Ovary (tissue), 3 donors: ENCODE data around the gene NWD2.

ENCODE experiments used
- POLR2A ChIP-seq: fragments of 450-650 bp; IDR thresholded peaks from one replicate; pipeline ENCODE4 v1.6.1; 2017; ENCODE audit warnings: antibody characterized with exemption, mild to moderate bottlenecking, moderate library complexity
- TF ChIP-seq, protein P1 (sequence below), 3 donors: fragments of 450-650 bp in 2 of 3; fragments of 200-600 bp in 1 of 3; IDR thresholded peaks; one replicate each; pipeline versions ENCODE4 v1.5.1 to v1.8.0; 2016 to 2022; ENCODE audit warnings: antibody characterized with exemption in 3 of 3, mild to moderate bottlenecking in 1 of 3
- donor health status: DM: no; HTN: no; CAD: no.

GRCh38 chr4:37476256-37476655 lies 231.7 kb downstream of the NWD2 start:
- TF ChIP-seq, protein P1, sequence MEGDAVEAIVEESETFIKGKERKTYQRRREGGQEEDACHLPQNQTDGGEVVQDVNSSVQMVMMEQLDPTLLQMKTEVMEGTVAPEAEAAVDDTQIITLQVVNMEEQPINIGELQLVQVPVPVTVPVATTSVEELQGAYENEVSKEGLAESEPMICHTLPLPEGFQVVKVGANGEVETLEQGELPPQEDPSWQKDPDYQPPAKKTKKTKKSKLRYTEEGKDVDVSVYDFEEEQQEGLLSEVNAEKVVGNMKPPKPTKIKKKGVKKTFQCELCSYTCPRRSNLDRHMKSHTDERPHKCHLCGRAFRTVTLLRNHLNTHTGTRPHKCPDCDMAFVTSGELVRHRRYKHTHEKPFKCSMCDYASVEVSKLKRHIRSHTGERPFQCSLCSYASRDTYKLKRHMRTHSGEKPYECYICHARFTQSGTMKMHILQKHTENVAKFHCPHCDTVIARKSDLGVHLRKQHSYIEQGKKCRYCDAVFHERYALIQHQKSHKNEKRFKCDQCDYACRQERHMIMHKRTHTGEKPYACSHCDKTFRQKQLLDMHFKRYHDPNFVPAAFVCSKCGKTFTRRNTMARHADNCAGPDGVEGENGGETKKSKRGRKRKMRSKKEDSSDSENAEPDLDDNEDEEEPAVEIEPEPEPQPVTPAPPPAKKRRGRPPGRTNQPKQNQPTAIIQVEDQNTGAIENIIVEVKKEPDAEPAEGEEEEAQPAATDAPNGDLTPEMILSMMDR (IDR thresholded peaks at IDR 0.05), result no peak
- no peak for TF ChIP-seq POLR2A
